Loucy (cell line): ENCODE results near the gene ZFYVE28.

ENCODE experiments used
- CTCF ChIP-seq: fragments of 200-600 bp; sonication (generic); conservative IDR thresholded peaks from 2 replicates; pipeline ENCODE4 v1.5.1; 2014; ENCODE audit warnings: mild to moderate bottlenecking, antibody characterized with exemption, low read length
- EZH2phosphoT487 ChIP-seq: fragments of 200-600 bp; IDR thresholded peaks from 2 replicates; pipeline ENCODE4 v1.6.1; 2018; ENCODE audit warnings: antibody characterized with exemption, mild to moderate bottlenecking, moderate library complexity, borderline replicate concordance

DNA sequence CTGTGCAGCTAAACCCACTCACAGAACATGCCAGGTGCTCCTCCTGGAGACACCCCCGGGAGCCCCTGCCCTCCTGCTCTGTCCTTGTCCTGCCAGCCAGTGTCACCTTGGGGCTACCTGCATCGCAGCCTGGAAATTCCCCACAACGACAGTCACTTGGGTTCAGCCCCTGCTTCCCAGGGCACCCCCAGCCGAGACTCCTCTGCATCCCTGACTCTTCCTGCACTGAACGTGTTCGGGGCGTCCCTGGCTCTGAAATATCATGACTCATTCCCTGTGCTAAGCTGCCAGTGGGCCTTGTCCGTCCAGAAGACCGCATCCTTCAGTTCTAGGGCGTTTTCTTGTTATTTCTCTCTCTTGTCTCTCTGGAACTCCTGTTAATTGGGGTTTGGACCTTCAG is 6.1 kb upstream of the ZFYVE28 start:
- TF ChIP-seq CTCF = no peak
- TF ChIP-seq EZH2phosphoT487 = no peak
